Measurements from ENCODE around the gene DDX50.
"Not testable (repeated sequence)": the region's sequence is repeated elsewhere in the genome, so short reads cannot be mapped to it uniquely, and the experiment has no call there.

The DDX50 gene, protein sequence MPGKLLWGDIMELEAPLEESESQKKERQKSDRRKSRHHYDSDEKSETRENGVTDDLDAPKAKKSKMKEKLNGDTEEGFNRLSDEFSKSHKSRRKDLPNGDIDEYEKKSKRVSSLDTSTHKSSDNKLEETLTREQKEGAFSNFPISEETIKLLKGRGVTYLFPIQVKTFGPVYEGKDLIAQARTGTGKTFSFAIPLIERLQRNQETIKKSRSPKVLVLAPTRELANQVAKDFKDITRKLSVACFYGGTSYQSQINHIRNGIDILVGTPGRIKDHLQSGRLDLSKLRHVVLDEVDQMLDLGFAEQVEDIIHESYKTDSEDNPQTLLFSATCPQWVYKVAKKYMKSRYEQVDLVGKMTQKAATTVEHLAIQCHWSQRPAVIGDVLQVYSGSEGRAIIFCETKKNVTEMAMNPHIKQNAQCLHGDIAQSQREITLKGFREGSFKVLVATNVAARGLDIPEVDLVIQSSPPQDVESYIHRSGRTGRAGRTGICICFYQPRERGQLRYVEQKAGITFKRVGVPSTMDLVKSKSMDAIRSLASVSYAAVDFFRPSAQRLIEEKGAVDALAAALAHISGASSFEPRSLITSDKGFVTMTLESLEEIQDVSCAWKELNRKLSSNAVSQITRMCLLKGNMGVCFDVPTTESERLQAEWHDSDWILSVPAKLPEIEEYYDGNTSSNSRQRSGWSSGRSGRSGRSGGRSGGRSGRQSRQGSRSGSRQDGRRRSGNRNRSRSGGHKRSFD

GRCh38 chr10:68901105-68901927, at the start of gene DDX50:
DDX50 (plus strand) TSS chr10:68901315; CDS start chr10:68901385, 70 bp downstream.
- peak; percentile 99 for DNase-seq

DNA sequence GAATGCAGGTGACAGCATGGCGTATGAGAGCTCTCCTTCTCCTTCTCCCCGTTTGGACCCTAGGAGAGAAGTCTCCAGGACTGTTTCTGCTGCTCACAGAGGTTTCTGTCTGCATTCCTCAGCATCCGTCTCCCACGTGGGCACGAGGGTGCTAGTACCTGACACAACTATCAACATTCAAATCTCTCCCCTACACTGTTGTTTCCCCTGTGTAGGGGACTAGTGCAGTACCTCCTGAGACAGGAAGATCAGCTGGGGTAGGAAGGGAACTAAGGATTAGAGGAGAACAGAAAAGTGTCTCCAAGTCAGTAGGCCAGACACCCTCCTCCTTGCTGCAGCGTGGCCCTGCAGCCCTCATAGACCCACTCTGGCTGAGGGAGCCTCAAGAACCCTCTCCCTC, 44.8 kb upstream of the DDX50 start:
- no peak for DNase-seq

- DNase-seq: no peak
Observed at GRCh38 chr10:68857005-68857404, 44.1 kb upstream of the DDX50 start.

DNA sequence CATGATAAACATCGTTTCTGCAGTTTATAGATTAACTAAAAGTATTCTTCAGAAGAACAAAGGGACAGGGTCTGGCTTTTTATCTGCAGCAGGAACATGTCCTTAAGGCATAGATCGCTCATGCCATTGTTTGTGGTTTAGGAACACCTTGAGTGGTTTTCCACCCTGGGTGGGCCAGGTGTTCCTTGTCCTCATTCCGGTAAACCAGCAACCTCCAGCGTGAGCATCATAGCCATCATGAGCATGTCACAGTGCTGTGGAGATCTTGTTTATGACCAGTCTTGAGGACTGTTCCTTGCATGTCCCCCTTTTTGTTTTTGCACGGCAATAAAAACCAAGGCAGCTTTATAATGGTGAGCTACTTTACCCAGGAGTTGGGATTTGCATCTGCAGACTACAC, 39.9 kb upstream of the DDX50 start:
- no peak for DNase-seq

- DNase-seq: no peak
Observed at GRCh38 chr10:68864611-68865010, 36.5 kb upstream of the DDX50 start.

DNA sequence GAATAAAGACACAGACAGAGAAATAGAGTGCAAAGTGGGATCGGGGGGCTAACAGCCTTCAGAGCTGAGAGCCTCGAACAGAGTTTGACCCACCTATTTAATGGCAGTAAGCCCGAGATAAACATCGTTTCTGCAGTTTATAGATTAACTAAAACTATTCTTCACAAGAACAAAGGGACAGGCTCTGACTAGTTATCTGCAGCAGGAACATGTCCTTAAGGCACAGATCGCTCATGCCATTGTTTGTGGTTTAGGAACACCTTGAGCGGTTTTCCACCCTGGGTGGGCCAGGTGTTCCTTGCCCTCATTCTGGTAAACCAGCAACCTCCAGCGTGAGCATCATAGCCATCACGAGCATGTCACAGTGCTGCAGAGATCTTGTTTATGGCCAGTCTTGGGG, 32.9 kb upstream of the DDX50 start:
- DNase-seq: not testable (repeated sequence)

GRCh38 chr10:68869623-68870022, 31.5 kb upstream of the DDX50 start:
- DNase-seq: no peak

GRCh38 chr10:68870061-68870460, 31.1 kb upstream of the DDX50 start:
- no peak for DNase-seq

DNA sequence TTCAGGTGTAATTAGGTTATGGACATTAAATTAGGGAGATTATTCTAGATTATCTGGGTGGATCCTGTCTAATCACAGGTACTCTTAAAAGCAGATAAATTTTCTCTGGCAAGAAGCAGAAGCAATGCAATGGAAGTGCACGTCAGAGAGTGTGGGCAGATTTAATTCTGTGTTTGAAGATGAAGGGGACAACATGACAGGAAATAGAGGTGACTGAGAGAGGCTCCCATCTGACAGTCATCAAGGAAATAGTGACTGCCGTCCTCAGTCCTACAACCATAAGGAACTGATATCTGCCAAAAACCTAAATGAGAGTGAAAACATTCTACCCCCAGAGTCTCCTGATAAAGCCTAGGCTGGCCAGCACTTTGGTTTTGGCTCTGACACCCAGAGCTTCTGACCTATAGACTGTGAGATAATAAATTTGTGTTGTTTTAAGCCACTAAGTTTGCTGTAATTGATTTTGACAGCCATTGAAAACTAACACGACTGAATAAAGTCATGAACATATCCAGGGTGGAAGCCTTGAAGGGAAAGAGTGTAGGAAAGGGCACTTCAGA, 30.5 kb upstream of the DDX50 start:
- DNase-seq: no peak

DNA sequence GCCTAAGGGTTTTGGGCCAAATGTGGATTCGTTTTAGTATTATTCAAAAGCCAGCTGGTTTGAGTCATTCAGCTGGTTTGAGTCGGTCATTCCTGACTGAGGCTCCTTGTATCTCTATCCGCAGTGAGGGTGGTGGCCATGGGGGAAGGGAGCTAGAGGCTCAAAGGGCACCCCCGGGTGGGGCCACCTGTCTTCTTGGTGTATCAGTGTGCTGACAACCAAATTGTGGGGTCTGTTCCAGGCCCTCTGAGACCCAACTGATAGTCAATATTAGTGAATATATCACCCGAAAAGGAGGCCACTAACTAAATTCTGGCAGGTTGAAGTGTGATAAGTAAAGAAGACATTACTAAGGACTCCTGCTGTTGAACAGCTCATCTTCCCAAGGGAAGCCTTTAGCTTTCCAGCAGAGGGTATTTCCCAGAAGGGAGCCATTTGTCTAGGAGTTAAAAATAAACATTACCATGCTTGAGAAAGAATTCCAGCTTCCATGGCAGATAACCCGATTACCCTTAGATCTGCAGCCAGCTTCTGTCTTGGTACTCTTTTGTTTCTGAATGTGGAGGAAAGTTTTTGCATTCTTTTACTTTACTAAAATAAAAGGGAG, 29.9 kb upstream of the DDX50 start:
- no peak for DNase-seq

DNA sequence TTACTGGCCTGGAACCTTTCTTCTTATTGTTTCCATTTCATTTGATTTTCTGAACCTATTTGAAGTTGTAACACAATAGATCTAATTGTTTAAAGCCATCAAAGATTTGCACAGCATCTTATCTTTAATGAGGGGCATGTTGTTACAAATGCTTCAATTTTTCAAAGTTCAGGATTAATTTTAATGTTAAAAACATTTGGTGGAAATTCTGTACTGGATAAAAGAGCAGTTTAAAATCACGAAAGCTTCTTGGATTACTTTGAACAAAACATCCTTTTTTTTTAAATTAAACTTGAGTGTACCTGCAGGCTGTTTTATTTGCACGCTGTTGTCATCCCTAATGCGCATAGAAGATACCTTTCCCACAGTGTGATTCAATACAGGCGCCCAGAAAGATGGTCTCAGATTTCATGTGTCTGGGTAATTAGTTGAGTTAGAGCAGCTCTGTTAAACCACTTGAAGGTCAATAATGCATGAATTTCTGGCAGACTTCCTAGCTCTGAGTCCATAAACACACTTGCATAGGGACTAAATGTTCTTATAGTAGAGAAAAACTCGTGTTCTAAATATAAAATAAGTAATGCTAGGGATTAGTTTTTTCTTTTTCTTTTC, 29.3 kb upstream of the DDX50 start:
- peak; percentile 97 for DNase-seq

- peak; percentile 50 for DNase-seq
Observed at GRCh38 chr10:68876246-68877138, 24.6 kb upstream of the DDX50 start.

GRCh38 chr10:68877482-68878110, 23.5 kb upstream of the DDX50 start:
- no peak for DNase-seq

GRCh38 chr10:68878496-68878895, 22.6 kb upstream of the DDX50 start:
- DNase-seq: no peak

DNA sequence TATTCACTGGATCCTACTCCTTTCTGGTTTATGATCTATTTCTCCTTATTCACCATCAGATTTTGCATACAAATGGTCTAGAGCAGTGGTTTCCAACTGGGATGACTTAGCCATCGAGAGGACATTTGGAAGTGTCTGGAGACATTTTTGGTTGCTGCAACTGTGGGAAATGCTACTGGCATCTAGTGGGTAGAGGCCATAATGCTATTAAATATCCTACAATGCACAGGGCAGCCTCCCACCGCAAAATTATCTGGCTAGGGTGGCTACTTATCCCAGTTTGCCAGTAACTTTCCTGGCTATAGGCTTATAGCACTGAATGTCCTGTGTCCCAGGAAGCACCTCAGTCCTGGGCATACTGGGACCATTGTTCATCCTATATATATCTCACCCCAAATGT, 21.5 kb upstream of the DDX50 start:
- DNase-seq: no peak

DNA sequence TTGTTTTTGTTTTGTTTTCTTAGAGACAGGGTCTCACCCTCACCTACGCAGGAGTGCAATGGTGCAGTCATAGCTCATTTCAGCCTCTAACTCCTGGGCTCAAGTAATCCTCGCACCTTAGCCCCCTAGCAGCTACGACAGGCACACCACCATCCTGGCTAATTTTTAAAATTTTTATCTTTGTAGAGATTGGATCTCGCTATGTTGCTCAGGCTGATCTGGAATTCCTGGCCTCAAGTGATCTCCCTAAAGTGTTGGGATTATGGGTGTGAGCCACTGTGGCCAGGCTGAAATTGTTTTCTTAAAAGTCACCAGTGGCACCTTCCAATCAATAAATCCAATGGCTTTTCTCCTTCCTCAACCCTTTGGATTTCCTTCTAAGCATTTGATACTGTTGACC, 20.9 kb upstream of the DDX50 start:
- DNase-seq: no peak

DNA sequence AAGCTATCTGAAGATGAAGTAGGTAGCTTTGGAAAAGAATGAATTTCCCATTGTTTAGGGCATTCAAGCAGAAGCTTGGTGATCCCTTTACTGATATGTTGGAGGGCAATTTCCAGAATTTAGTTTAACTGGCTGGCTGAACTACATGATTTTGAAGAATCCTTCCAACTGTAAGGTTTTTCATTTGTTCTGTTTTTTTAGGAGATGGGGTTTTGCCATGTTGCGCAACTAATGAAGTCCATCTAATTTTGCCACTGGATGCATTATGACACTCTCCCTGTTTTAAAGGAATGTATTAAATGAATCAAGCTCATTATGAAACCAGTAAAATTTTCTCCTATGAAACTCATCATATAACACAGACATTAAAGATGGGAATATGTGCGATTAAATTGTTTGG, 6.1 kb upstream of the DDX50 start:
- DNase-seq: no peak

- DNase-seq: peak; percentile 67
Observed at GRCh38 chr10:68897336-68897741, 3.8 kb upstream of the DDX50 start.

DNA sequence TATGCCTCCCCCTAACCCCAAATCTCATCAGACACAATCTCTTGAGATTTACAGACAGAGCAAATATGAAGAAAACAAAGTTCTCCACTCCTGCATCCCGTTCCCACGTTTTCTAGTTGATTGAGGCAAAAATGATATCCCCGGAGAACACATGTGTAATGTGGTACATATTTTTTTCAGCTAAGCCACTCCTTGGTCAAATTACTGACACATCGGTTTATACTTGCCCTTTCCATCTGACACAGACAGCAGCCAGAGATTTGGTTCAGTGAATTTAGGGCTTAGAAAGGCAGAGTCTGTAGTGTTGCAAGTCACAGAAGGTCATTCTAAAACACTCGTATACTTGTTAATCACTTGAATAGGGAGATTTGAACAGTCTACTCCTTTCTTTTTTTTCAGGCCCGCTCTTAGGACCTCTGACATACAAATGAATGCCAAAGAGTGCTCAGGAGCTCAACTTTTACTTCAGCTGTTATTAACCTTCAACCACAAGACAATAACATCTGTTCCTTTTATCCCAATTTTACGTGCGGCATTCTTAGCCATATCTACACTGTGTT, 1.8 kb upstream of the DDX50 start:
- DNase-seq: no peak

GRCh38 chr10:68900427-68901104, 549 bp upstream of the DDX50 start:
- peak; percentile 70 for DNase-seq
